RWPE2 (cell line): ENCODE data around the gene BDH1.

Source experiments
- ATAC-seq: fragments of 200-7000 bp; cut with Tn5 transposase; 3 replicates; pipeline ENCODE4 v1.9.1; 2021; ENCODE audit warnings: low read depth
- DNase-seq: peaks from one replicate; pipeline ENCODE4 v3.0.0-alpha.2; 2020; ENCODE audit warnings: low spot score
- H3K27ac ChIP-seq: fragments of 450-650 bp; 2 replicates; pipeline ENCODE4 v1.5.1; 2017; ENCODE audit warnings: mild to moderate bottlenecking; ENCODE audit not compliant: poor library complexity, severe bottlenecking
- H3K27me3 ChIP-seq: fragments of 250-450 bp; sonication (Bioruptor Pico); 2 replicates; pipeline ENCODE4 v1.5.1; 2021; ENCODE audit warnings: mild to moderate bottlenecking, moderate library complexity; ENCODE audit not compliant: insufficient read depth, poor library complexity, severe bottlenecking
- H3K36me3 ChIP-seq: fragments of 250-450 bp; sonication (Bioruptor Pico); 2 replicates; pipeline ENCODE4 v1.5.1; 2020; ENCODE audit warnings: low read depth, mild to moderate bottlenecking, moderate library complexity
- H3K4me1 ChIP-seq: fragments of 250-450 bp; sonication (Bioruptor Pico); 2 replicates; pipeline ENCODE4 v1.5.1; 2021; ENCODE audit warnings: mild to moderate bottlenecking, moderate library complexity; ENCODE audit not compliant: insufficient read depth, poor library complexity, severe bottlenecking
- H3K4me3 ChIP-seq: fragments of 250-450 bp; sonication (Bioruptor Pico); 2 replicates; pipeline ENCODE4 v1.5.1; 2021; ENCODE audit warnings: mild to moderate bottlenecking, moderate library complexity; ENCODE audit not compliant: severe bottlenecking
- H3K9me3 ChIP-seq: fragments of 250-450 bp; sonication (Bioruptor Pico); 2 replicates; pipeline ENCODE4 v1.5.1; 2021; ENCODE audit warnings: mild to moderate bottlenecking, moderate library complexity; ENCODE audit not compliant: severe bottlenecking
- CTCF ChIP-seq: fragments of 450-650 bp; IDR thresholded peaks from one replicate; pipeline ENCODE4 v1.5.1; 2017; ENCODE audit warnings: mild to moderate bottlenecking, moderate library complexity; ENCODE audit not compliant: poor library complexity, severe bottlenecking

The BDH1 gene

DNA sequence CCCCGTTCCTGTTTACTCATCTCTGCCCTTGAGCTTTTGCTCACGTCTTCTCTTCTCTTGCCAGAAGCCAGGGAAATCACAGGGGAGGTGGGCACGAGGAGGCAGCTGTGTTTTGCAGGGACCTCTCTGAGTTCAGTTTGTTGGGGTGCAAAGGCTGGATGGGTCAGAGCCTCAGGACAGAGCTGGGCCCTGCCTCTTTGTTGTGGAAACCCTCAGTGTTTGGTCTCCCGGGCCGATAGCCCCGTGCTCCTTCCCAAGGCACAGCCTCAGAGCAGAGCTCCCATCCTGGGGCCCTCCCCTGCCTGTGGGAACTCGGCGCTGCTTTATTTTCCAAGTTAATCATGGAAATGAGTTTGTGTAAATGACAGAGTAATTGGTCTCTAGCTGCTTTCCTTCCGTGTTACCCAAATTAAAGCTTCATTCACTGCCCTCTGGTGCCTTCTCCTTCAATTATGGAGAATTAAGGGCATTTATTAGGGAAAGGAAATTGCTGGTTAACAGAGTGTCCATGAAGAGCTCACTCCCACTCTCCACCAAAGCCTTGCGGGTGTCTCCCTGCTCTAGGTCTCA is 40.9 kb downstream of the BDH1 start:
- H3K27me3 ChIP-seq = no peaks in the 10 kb centered on the region
- no peaks in the 10 kb centered on the region for H3K36me3 ChIP-seq
- H3K4me3 ChIP-seq = no peak overlapping the region
- no peak for ATAC-seq
- no peak for TF ChIP-seq CTCF
- H3K27ac ChIP-seq = peak overlapping the region; percentile 36
- DNase-seq = no peak
- H3K9me3 ChIP-seq = no peaks in the 10 kb centered on the region
- peaks cover 21% of the 10 kb centered on the region for H3K4me1 ChIP-seq

GRCh38 chr3:197513953-197514785 is 41.6 kb downstream of the BDH1 start:
- DNase-seq = no peak
- H3K36me3 ChIP-seq = no peaks in the 10 kb centered on the region

DNA sequence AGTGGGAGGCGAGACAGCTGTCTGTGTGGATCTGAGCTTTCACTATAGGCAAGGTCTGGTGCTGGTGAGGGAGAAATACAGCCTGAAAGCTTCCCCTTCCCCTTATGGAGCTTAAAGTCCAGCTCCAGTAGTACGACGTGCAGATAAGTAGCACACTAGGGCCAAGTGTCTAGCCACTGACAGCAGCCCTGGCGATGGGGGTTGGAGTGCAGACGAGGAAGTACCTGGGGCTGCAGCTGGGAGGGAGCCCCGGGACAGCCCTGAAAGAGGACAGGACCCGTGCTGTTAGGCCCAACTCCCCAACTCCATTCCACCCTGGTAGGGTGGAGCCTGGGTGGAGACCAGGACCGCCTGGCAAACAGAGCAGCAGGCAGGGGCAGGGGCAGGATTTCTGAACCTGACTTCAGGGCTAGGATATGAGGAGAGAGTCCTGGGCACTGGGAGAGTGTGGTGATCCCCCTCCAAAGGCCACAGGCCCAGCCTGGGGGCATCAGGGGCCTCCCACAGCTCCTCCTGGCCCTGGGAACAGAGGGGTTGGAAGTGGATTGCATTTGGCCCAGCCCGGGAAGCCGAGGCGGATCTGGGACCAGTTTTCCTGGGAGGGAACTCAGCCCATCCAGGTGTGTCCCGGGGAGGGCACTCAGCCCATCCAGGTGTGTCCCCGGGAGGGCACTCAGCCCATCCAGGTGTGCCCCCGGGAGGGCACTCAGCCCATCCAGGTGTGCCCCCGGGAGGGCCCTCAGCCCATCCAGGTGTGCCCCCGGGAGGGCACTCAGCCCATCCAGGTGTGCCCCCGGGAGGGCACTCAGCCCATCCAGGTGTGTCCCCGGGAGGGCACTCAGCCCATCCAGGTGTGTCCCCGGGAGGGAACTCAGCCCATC is 42.8 kb downstream of the BDH1 start:
- Histone ChIP-seq H3K4me1 (peaks cover 21% of the 10 kb centered on the region), H3K4me3 (no peak overlapping the region), H3K36me3 (no peaks in the 10 kb centered on the region), H3K27me3 (no peaks in the 10 kb centered on the region), H3K27ac (no peak overlapping the region), H3K9me3 (no peaks in the 10 kb centered on the region)
- DNase-seq = no peak
- no peak for ATAC-seq
- TF ChIP-seq CTCF = no peak

More at GRCh38 chr3:197513953-197514785, 41.6 kb downstream of the BDH1 start:
- no peaks in the 10 kb centered on the region for H3K27me3 ChIP-seq
- peak overlapping the region; percentile 36 for H3K27ac ChIP-seq
- TF ChIP-seq CTCF = no peak
- H3K9me3 ChIP-seq = no peaks in the 10 kb centered on the region
- H3K4me3 ChIP-seq = no peak overlapping the region
- peaks cover 21% of the 10 kb centered on the region for H3K4me1 ChIP-seq
- no peak for ATAC-seq

GRCh38 chr3:197511853-197512635 is 43.7 kb downstream of the BDH1 start:
- peaks cover 21% of the 10 kb centered on the region for H3K4me1 ChIP-seq
- no peak overlapping the region for H3K4me3 ChIP-seq
- no peaks in the 10 kb centered on the region for H3K27me3 ChIP-seq
- ATAC-seq = no peak
- TF ChIP-seq CTCF = no peak
- H3K36me3 ChIP-seq = no peaks in the 10 kb centered on the region
- H3K27ac ChIP-seq = no peak overlapping the region
- DNase-seq = no peak
- H3K9me3 ChIP-seq = no peaks in the 10 kb centered on the region
